Ectodermal cell (in vitro differentiated cells): ENCODE results near the gene GLYATL3.

ENCODE experiments used
- H3K27ac ChIP-seq: 2 replicates; pipeline ENCODE4 v1.7.0; 2013; ENCODE audit warnings: mild to moderate bottlenecking, low read depth, low read length; ENCODE audit not compliant: insufficient read depth, poor library complexity, severe bottlenecking
- H3K27me3 ChIP-seq: 2 replicates; pipeline ENCODE4 v1.7.0; 2013; ENCODE audit warnings: mild to moderate bottlenecking, low read length; ENCODE audit not compliant: insufficient read depth, control insufficient read depth, poor library complexity, severe bottlenecking
- H3K36me3 ChIP-seq: one replicate; pipeline ENCODE4 v1.7.0; 2013; ENCODE audit warnings: low read length; ENCODE audit not compliant: control insufficient read depth, insufficient read depth
- H3K4me1 ChIP-seq: one replicate; pipeline ENCODE4 v1.7.0; 2013; ENCODE audit warnings: low read length; ENCODE audit not compliant: control insufficient read depth, insufficient read depth
- H3K4me3 ChIP-seq: 2 replicates; pipeline ENCODE4 v1.7.0; 2013; ENCODE audit warnings: low read depth, low read length, control low read depth; ENCODE audit not compliant: insufficient read depth
- H3K9me3 ChIP-seq: 2 replicates; pipeline ENCODE4 v1.7.0; 2013; ENCODE audit warnings: mild to moderate bottlenecking, low read length, moderate library complexity; ENCODE audit not compliant: control insufficient read depth
- WGBS, 2 experiments: methylation state at CpG; one replicate each; pipeline ENCODE4 v1.1.7; 2013; ENCODE audit warnings: missing lambda C conversion rate in 2 of 2; 5-methylcytosine and 5-hydroxymethylcytosine counted together

The GLYATL3 gene

GRCh38 chr6:49526598-49526997 lies 26.9 kb downstream of the GLYATL3 start:
- H3K4me1 ChIP-seq = no peaks in the 10 kb centered on the region
- H3K9me3 ChIP-seq = no peaks in the 10 kb centered on the region
- no peak overlapping the region for H3K4me3 ChIP-seq
- WGBS, 2 experiments = 85 to 86% methylated on average over 12 of the region's 12 CpGs
- H3K36me3 ChIP-seq = no peaks in the 10 kb centered on the region
- H3K27me3 ChIP-seq = no peaks in the 10 kb centered on the region
- H3K27ac ChIP-seq = no peak overlapping the region

GRCh38 chr6:49527320-49527719 lies 27.6 kb downstream of the GLYATL3 start:
- Histone ChIP-seq H3K27me3 (no peaks in the 10 kb centered on the region), H3K4me1 (no peaks in the 10 kb centered on the region), H3K4me3 (no peak overlapping the region), H3K27ac (no peak overlapping the region), H3K36me3 (no peaks in the 10 kb centered on the region), H3K9me3 (no peaks in the 10 kb centered on the region)
- 81 to 86% methylated on average over 1 of the region's 1 CpG for WGBS, 2 experiments

- Histone ChIP-seq H3K4me3 (no peak overlapping the region), H3K36me3 (no peaks in the 10 kb centered on the region), H3K4me1 (no peaks in the 10 kb centered on the region), H3K27ac (no peak overlapping the region), H3K27me3 (no peaks in the 10 kb centered on the region), H3K9me3 (no peaks in the 10 kb centered on the region)
- WGBS, 2 experiments = 63 to 96% methylated on average over 2 to 3 of the region's 3 CpGs
These were observed 28.8 kb downstream of the GLYATL3 start for GRCh38 chr6:49528571-49528970.

GRCh38 chr6:49530141-49530776 lies 30.5 kb downstream of the GLYATL3 start:
- no peak overlapping the region for H3K4me3 ChIP-seq
- 80% methylated on average over 1 of the region's 2 CpGs; no CpG with 5 or more reads in 1 of the 2 experiments for WGBS, 2 experiments
- H3K4me1 ChIP-seq = no peaks in the 10 kb centered on the region
- H3K36me3 ChIP-seq = no peaks in the 10 kb centered on the region
- H3K27me3 ChIP-seq = no peaks in the 10 kb centered on the region
- H3K9me3 ChIP-seq = no peaks in the 10 kb centered on the region
- no peak overlapping the region for H3K27ac ChIP-seq

- Histone ChIP-seq H3K4me3 (no peak overlapping the region), H3K27me3 (no peaks in the 10 kb centered on the region), H3K27ac (no peak overlapping the region), H3K4me1 (no peaks in the 10 kb centered on the region), H3K36me3 (no peaks in the 10 kb centered on the region), H3K9me3 (no peaks in the 10 kb centered on the region)
- WGBS, 2 experiments = 20 to 36% methylated on average over 1 to 3 of the region's 3 CpGs
These were observed 32.2 kb downstream of the GLYATL3 start for GRCh38 chr6:49531774-49532569.

- WGBS, 2 experiments = 92 to 94% methylated on average over 2 to 4 of the region's 5 CpGs
- no peaks in the 10 kb centered on the region for H3K27me3 ChIP-seq
- H3K9me3 ChIP-seq = no peaks in the 10 kb centered on the region
- no peaks in the 10 kb centered on the region for H3K36me3 ChIP-seq
- no peak overlapping the region for H3K4me3 ChIP-seq
- no peaks in the 10 kb centered on the region for H3K4me1 ChIP-seq
- no peak overlapping the region for H3K27ac ChIP-seq
These were observed 36.1 kb downstream of the GLYATL3 start for GRCh38 chr6:49535795-49536194.

- H3K9me3 ChIP-seq = no peaks in the 10 kb centered on the region
- no peaks in the 10 kb centered on the region for H3K36me3 ChIP-seq
- WGBS, 2 experiments = 96 to 98% methylated on average over 2 to 3 of the region's 3 CpGs
These were observed 39.4 kb downstream of the GLYATL3 start for GRCh38 chr6:49539102-49539501.

GRCh38 chr6:49540614-49541013 lies 40.9 kb downstream of the GLYATL3 start:
- H3K9me3 ChIP-seq = no peaks in the 10 kb centered on the region
- peaks cover 3% of the 10 kb centered on the region for H3K4me1 ChIP-seq
- H3K36me3 ChIP-seq = no peaks in the 10 kb centered on the region
- H3K27ac ChIP-seq = no peak overlapping the region
- H3K4me3 ChIP-seq = no peak overlapping the region
- no peaks in the 10 kb centered on the region for H3K27me3 ChIP-seq

More at GRCh38 chr6:49539102-49539501, 39.4 kb downstream of the GLYATL3 start:
- peaks cover 3% of the 10 kb centered on the region for H3K4me1 ChIP-seq
- no peak overlapping the region for H3K27ac ChIP-seq
- no peaks in the 10 kb centered on the region for H3K27me3 ChIP-seq
- no peak overlapping the region for H3K4me3 ChIP-seq

GRCh38 chr6:49541210-49541724 lies 41.5 kb downstream of the GLYATL3 start:
- H3K4me3 ChIP-seq = no peak overlapping the region
- no peaks in the 10 kb centered on the region for H3K27me3 ChIP-seq
- WGBS, 2 experiments = 64 to 80% methylated on average over 1 of the region's 1 CpG
- H3K36me3 ChIP-seq = no peaks in the 10 kb centered on the region
- no peak overlapping the region for H3K27ac ChIP-seq
- H3K9me3 ChIP-seq = no peaks in the 10 kb centered on the region
- peaks cover 3% of the 10 kb centered on the region for H3K4me1 ChIP-seq

- H3K27ac ChIP-seq = no peak overlapping the region
- H3K4me3 ChIP-seq = no peak overlapping the region
- no peaks in the 10 kb centered on the region for H3K27me3 ChIP-seq
- WGBS, 2 experiments = 88 to 94% methylated on average over 2 of the region's 3 CpGs
- H3K9me3 ChIP-seq = no peaks in the 10 kb centered on the region
- no peaks in the 10 kb centered on the region for H3K36me3 ChIP-seq
- H3K4me1 ChIP-seq = peaks cover 3% of the 10 kb centered on the region
These were observed 42.2 kb downstream of the GLYATL3 start for GRCh38 chr6:49541936-49542335.
